Measurements from ENCODE around the gene SLF2.
"Not testable (repeated sequence)": the region's sequence is repeated elsewhere in the genome, so short reads cannot be mapped to it uniquely, and the experiment has no call there.

SLF2 gene

DNA sequence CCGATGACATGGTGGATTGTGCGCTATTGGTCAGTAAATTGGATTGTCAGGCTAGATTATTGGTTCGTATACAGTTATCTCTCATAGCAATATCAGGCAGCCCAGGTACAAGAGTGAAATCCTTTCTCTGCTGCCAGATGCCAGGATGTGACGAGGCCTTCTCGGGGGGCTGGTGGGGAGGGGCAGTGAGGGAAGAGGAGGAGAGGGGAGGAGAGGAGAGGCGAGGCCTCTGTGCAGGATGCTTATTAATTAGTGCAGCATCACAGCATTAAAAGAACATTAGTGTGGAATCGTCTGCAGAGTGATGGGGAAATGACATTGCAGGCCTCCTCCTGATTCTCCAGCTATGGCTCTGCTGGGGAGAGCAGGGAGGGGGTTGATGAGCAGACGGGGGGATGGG lies 30.5 kb upstream of the SLF2 start:
- H3K4me1 ChIP-seq (ENCODE audit: control insufficient read depth in 1 of 2, insufficient read depth in 1 of 2, low read depth in 1 of 2, low read length in 1 of 2): no peaks in the 10 kb centered on the region
- TF ChIP-seq, protein P1, sequence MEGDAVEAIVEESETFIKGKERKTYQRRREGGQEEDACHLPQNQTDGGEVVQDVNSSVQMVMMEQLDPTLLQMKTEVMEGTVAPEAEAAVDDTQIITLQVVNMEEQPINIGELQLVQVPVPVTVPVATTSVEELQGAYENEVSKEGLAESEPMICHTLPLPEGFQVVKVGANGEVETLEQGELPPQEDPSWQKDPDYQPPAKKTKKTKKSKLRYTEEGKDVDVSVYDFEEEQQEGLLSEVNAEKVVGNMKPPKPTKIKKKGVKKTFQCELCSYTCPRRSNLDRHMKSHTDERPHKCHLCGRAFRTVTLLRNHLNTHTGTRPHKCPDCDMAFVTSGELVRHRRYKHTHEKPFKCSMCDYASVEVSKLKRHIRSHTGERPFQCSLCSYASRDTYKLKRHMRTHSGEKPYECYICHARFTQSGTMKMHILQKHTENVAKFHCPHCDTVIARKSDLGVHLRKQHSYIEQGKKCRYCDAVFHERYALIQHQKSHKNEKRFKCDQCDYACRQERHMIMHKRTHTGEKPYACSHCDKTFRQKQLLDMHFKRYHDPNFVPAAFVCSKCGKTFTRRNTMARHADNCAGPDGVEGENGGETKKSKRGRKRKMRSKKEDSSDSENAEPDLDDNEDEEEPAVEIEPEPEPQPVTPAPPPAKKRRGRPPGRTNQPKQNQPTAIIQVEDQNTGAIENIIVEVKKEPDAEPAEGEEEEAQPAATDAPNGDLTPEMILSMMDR (IDR thresholded peaks at IDR 0.05): no peak
- H3K36me3 ChIP-seq: no peaks in the 10 kb centered on the region
- H3K9me3 ChIP-seq: no peaks in the 10 kb centered on the region
- peaks cover 41% of the 10 kb centered on the region for H3K27me3 ChIP-seq
- H3K27ac ChIP-seq: no peak overlapping the region
- H3K4me3 ChIP-seq (ENCODE audit: low read depth in 1 of 2, low read length in 1 of 2): no peak overlapping the region

- H3K27me3 ChIP-seq: peaks cover 41% of the 10 kb centered on the region
- TF ChIP-seq, protein P1 (IDR thresholded peaks at IDR 0.05): no peak
- no peaks in the 10 kb centered on the region for H3K36me3 ChIP-seq
- no peak overlapping the region for H3K4me3 ChIP-seq (ENCODE audit: low read depth in 1 of 2, low read length in 1 of 2)
- H3K9me3 ChIP-seq: no peaks in the 10 kb centered on the region
- no peaks in the 10 kb centered on the region for H3K4me1 ChIP-seq (ENCODE audit: control insufficient read depth in 1 of 2, insufficient read depth in 1 of 2, low read depth in 1 of 2, low read length in 1 of 2)
- no peak overlapping the region for H3K27ac ChIP-seq
Measured at GRCh38 chr10:100882671-100883311, 30.0 kb upstream of the SLF2 start.

DNA sequence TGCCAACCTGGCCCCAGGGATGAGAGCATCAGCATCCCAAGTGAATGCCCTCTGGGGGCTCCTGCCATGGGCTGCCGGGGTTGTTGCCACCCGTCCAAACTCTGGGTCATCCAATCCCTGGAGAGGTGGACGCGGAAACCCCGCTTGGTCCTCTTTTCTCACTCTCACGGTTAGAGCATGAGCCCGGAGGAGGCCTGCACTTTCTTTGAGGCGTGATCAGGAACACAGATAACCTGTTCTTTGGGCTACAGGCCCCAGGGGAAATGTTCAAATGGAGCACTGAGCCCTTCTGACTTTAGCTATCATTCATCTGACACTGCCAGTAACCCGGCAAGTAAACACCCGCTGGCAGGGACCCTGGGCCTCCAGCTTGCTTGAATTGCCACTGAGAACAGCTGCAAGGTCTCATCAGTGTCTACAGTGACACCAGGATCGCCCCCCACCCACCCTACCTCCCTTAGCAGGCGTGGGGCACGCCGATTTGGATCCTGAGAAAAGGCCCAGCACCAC lies 29.4 kb upstream of the SLF2 start:
- H3K27ac ChIP-seq: no peak overlapping the region
- H3K27me3 ChIP-seq: peaks cover 41% of the 10 kb centered on the region

GRCh38 chr10:100885611-100886010 lies 27.2 kb upstream of the SLF2 start:
- not testable (repeated sequence) for H3K9me3 ChIP-seq; H3K36me3 ChIP-seq; H3K4me3 ChIP-seq (ENCODE audit: low read depth in 1 of 2, low read length in 1 of 2); H3K27ac ChIP-seq; H3K4me1 ChIP-seq (ENCODE audit: control insufficient read depth in 1 of 2, insufficient read depth in 1 of 2, low read depth in 1 of 2, low read length in 1 of 2)
- peaks cover 51% of the 10 kb centered on the region for H3K27me3 ChIP-seq

More for the DNA sequence above, 29.4 kb upstream of the SLF2 start:
- H3K9me3 ChIP-seq: no peaks in the 10 kb centered on the region
- no peaks in the 10 kb centered on the region for H3K36me3 ChIP-seq
- H3K4me3 ChIP-seq (ENCODE audit: low read depth in 1 of 2, low read length in 1 of 2): no peak overlapping the region
- H3K4me1 ChIP-seq (ENCODE audit: control insufficient read depth in 1 of 2, insufficient read depth in 1 of 2, low read depth in 1 of 2, low read length in 1 of 2): no peaks in the 10 kb centered on the region
- TF ChIP-seq, protein P1 (IDR thresholded peaks at IDR 0.05): no peak

DNA sequence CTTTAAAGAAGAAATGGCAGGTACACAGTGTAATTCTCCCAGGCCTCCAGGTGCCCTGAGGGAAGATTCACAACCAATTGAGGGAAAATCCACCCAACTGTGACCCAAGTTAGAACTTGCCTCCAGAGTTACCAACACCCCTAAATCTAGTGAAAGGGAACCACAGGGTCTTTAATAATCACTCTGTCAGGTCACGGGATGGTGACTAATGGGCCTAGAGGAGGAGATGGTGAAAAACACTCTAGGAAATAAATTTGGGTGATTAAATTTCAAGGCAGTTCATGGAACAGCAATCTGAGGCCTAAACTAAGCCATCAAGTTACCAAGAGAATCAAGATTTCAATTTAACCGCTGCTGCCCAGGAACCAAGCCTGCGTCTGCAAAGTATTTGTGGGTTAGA lies 26.7 kb upstream of the SLF2 start:
- TF ChIP-seq, protein P1 (IDR thresholded peaks at IDR 0.05): no peak
- Histone ChIP-seq H3K4me3 (ENCODE audit: low read depth in 1 of 2, low read length in 1 of 2) (no peak overlapping the region), H3K27ac (no peak overlapping the region), H3K27me3 (peaks cover 56% of the 10 kb centered on the region), H3K36me3 (no peaks in the 10 kb centered on the region), H3K9me3 (no peaks in the 10 kb centered on the region), H3K4me1 (ENCODE audit: control insufficient read depth in 1 of 2, insufficient read depth in 1 of 2, low read depth in 1 of 2, low read length in 1 of 2) (no peaks in the 10 kb centered on the region)

DNA sequence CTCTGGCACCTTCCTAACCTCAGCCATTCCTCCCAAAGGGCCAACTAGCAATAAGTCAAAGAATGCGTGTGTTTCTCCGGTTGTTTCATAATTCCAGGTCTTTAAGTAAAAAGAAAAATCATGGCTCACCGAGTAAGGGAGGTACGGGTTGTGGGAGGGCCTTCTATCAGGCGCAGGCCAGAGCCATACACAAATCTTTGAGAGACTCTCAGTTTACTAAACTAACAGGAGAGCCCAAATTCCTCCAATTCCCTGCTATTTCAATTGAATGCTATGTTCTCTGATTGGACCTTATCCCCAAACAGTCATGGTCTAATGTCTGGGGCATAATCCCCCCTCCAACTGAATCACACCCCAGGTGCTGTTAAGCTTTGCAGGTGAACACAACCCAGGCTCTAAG lies 26.2 kb upstream of the SLF2 start:
- H3K4me1 ChIP-seq (ENCODE audit: control insufficient read depth in 1 of 2, insufficient read depth in 1 of 2, low read depth in 1 of 2, low read length in 1 of 2): no peaks in the 10 kb centered on the region
- no peak overlapping the region for H3K27ac ChIP-seq
- TF ChIP-seq, protein P1 (IDR thresholded peaks at IDR 0.05): no peak

More for the DNA sequence above, 26.2 kb upstream of the SLF2 start:
- peaks cover 60% of the 10 kb centered on the region for H3K27me3 ChIP-seq
- H3K9me3 ChIP-seq: no peaks in the 10 kb centered on the region
- H3K4me3 ChIP-seq (ENCODE audit: low read depth in 1 of 2, low read length in 1 of 2): no peak overlapping the region
- no peaks in the 10 kb centered on the region for H3K36me3 ChIP-seq
